ENCODE results near the gene FOLR3. TPM values are rescaled to one million over a fixed set of nuclear protein-coding genes. Genes with fewer than 3 reads are reported as not detected.

Gene FOLR3
- total and polyA plus RNA-seq, 2 of the 4 experiments (the other 2 are of a cell fraction) = 0.29 to 0.36 TPM

GRCh38 chr11:72112978-72113808 is 22.3 kb upstream of the FOLR3 start (continued):
- no peak for TF ChIP-seq RFX5 (IDR thresholded peaks at IDR 0.05; ENCODE audit: low read depth, low read length)

GRCh38 chr11:72114570-72114969 is 21.0 kb upstream of the FOLR3 start:
- Histone ChIP-seq H4K5ac (ENCODE audit: low read depth, low read length) (no peak overlapping the region), H3K9me3 (ENCODE audit: control insufficient read depth, insufficient read depth, low read length) (no peaks in the 10 kb centered on the region), H3K23ac (ENCODE audit: low read depth, low read length) (no peak overlapping the region), H2AK5ac (ENCODE audit: low read depth, low read length) (no peak overlapping the region; the same call in 1 of the 2 replicates), H3K4me3 (ENCODE audit: insufficient read depth, low read depth, low read length) (no peak overlapping the region), H2AK9ac (replicated peaks; ENCODE audit: low read depth, low read length, poor library complexity) (no peak overlapping the region), H3K9me1 (ENCODE audit: insufficient read depth, low read length) (peaks cover 10% of the 10 kb centered on the region), H3K18ac (ENCODE audit: low read depth, low read length) (no peak overlapping the region), H2BK5ac (ENCODE audit: low read depth, low read length, poor library complexity, severe bottlenecking) (peak overlapping the region; percentile 6), H2BK120ac (ENCODE audit: low read depth, low read length) (peak overlapping the region; percentile 22; the same call in 1 of the 2 replicates), H2AFZ (replicated peaks; ENCODE audit: low read length, poor library complexity) (no peak overlapping the region), H4K91ac (ENCODE audit: insufficient read depth, low read depth, low read length) (0 out of 2 replicates have a peak overlapping the region, but pooled peaks have one; percentile 19), H3K4me2 (ENCODE audit: low read depth, low read length) (no peak overlapping the region), H3K79me1 (ENCODE audit: low read depth in 1 of 2, low read length in 2 of 2) (peaks cover 0 to 20% of the 10 kb centered on the region in 2 experiments; a peak in 2 of 4 replicates), H4K20me1 (ENCODE audit: insufficient read depth, low read length) (no peaks in the 10 kb centered on the region), H3K27me3 (ENCODE audit: control insufficient read depth, insufficient read depth, low read length) (no peaks in the 10 kb centered on the region), H3K56ac (ENCODE audit: extremely low read depth, insufficient read depth, low read length) (no peak overlapping the region), H2BK20ac (ENCODE audit: low read depth, low read length) (no peak overlapping the region), H3K27ac (ENCODE audit: insufficient read depth, low read length) (no peak overlapping the region), H3K36me3 (ENCODE audit: control insufficient read depth, insufficient read depth, low read length) (no peaks in the 10 kb centered on the region), H3K4me1 (ENCODE audit: control insufficient read depth, insufficient read depth, low read length) (peaks cover 6% of the 10 kb centered on the region; the same call in 1 of the 2 replicates), H4K8ac (ENCODE audit: low read depth in 2 of 2, low read length in 2 of 2) (peak overlapping the region in 1 of 2 experiments; percentile 43; a peak in 1 of 4 replicates), H3K4ac (ENCODE audit: low read depth, low read length) (no peak overlapping the region), H3K9ac (ENCODE audit: low read depth, low read length) (no peak overlapping the region), H3K14ac (replicated peaks; ENCODE audit: low read depth, low read length) (no peak overlapping the region), H2BK15ac (ENCODE audit: low read depth, low read length) (no peak overlapping the region)
- ChIA-PET CTCF (no interaction called here), POLR2A (ENCODE audit: unreplicated experiment) (interaction anchor here (0.6 kb wide), 1 partner anchor 38 kb away, joined by 3 read pairs; no protein-coding TSS in a partner anchor)
- BruUV-seq (replicated peaks) = no TSS peak
- in situ Hi-C loops (cut with MboI; ENCODE audit: low sequenced_read_pairs) (no loop called here), intact Hi-C loops (cut with micrococcal nuclease) (no loop called here), dilution Hi-C loops (cut with HindIII; ENCODE audit: low sequenced_read_pairs, unreplicated experiment) (no loop called here)
- WGBS, 2 experiments (ENCODE audit: extremely low coverage in 2 of 2, insufficient read length in 1 of 2) = 100% methylated on average over 1 of the region's 1 CpG; no CpG with 5 or more reads in 1 of the 2 experiments
- ATAC-seq (ENCODE audit: low read depth) (no peak), DNase-seq (peak; percentile 28)
- TF ChIP-seq RCOR1 (IDR thresholded peaks at IDR 0.05; ENCODE audit: insufficient replicate concordance, low read length) = no peak
- TF ChIP-seq CEBPB (IDR thresholded peaks at IDR 0.05; ENCODE audit: low read depth, low read length) = no peak
- no peak for TF ChIP-seq MAZ (IDR thresholded peaks at IDR 0.05; ENCODE audit: borderline replicate concordance, low read depth, low read length)
- TF ChIP-seq FOS (IDR thresholded peaks at IDR 0.05; ENCODE audit: low read depth, low read length) = no peak
- no peak for TF ChIP-seq MAFK (IDR thresholded peaks at IDR 0.05; ENCODE audit: low read depth, low read length)
- TF ChIP-seq CHD1 (IDR thresholded peaks at IDR 0.05; ENCODE audit: low read depth, low read length) = no peak
- no peak for TF ChIP-seq NFE2L2 (IDR thresholded peaks at IDR 0.05; ENCODE audit: low read depth, low read length)
- no peak for TF ChIP-seq ELK1 (IDR thresholded peaks at IDR 0.05; ENCODE audit: borderline replicate concordance, low read depth, low read length)
- TF ChIP-seq USF2 (IDR thresholded peaks at IDR 0.05; ENCODE audit: low read depth, low read length) = no peak
- no peak for TF ChIP-seq CTCF (conservative IDR thresholded peaks at IDR 0.05; ENCODE audit: low read depth, low read length)
- no peak for TF ChIP-seq POLR2A (IDR thresholded peaks at IDR 0.05; ENCODE audit: low read depth, low read length)

All from IMR-90 (cell line).